Body of pancreas (tissue), 4 donors: Measurements from ENCODE around the gene PIK3R4. TPM values are rescaled to one million over a fixed set of nuclear protein-coding genes. Genes with fewer than 3 reads are reported as not detected.

ENCODE experiments used
- ATAC-seq: fragments of 150-250 bp; one replicate; pipeline ENCODE4 v1.9.1; 2016
- DNase-seq, 4 donors: peaks; one replicate each; pipeline ENCODE4 v3.0.0-alpha.2; 2019
- H3K27ac ChIP-seq, 4 donors: fragments of 200-600 bp; sonication (generic); 1 replicate in 3 of 4; 2 replicates in 1 of 4; pipeline versions ENCODE4 v1.5.1 to v1.6.1; 2016 to 2019; ENCODE audit warnings: mild to moderate bottlenecking in 1 of 4, mixed read lengths in 1 of 4, moderate library complexity in 1 of 4
- H3K27me3 ChIP-seq, 2 donors: fragments of 200-600 bp; sonication (generic); one replicate each; pipeline ENCODE4 v1.6.0; 2016; ENCODE audit warnings: mild to moderate bottlenecking in 1 of 2
- H3K36me3 ChIP-seq, 2 donors: fragments of 200-600 bp; sonication (generic); replicated peaks in 1 of 2; 2 replicates each; pipeline ENCODE4 v1.5.1; 2016; ENCODE audit warnings: low read depth in 2 of 2; ENCODE audit not compliant: insufficient read depth in 1 of 2
- H3K4me1 ChIP-seq: fragments of 200-600 bp; sonication (generic); one replicate; pipeline ENCODE4 v1.6.0; 2016
- H3K4me3 ChIP-seq, 2 donors: fragments of 200-600 bp; sonication (generic); 1 replicate in 1 of 2; 2 replicates in 1 of 2; pipeline ENCODE4 v1.5.1; 2016 to 2019
- H3K9me3 ChIP-seq, 3 donors: fragments of 200-600 bp; sonication (generic); 1 replicate in 2 of 3; 2 replicates in 1 of 3; pipeline ENCODE4 v1.5.1; 2016
- CTCF ChIP-seq, 7 experiments: fragments of 450-650 bp in 4 of 7; fragments of 200-600 bp in 3 of 7; sonication (generic) in 3 of 7; IDR thresholded peaks; one replicate each; pipeline ENCODE4 v1.5.1; 2016 to 2019; ENCODE audit warnings: antibody characterized with exemption in 7 of 7
- POLR2A ChIP-seq, 3 donors: fragments of 450-650 bp; IDR thresholded peaks; one replicate each; pipeline ENCODE4 v1.6.1; 2016; ENCODE audit warnings: antibody characterized with exemption in 3 of 3, mild to moderate bottlenecking in 2 of 3
- WGBS, 2 donors: methylation state at CpG; one replicate each; pipeline ENCODE4 v1.1.5; 2017; 5-methylcytosine and 5-hydroxymethylcytosine counted together
- intact Hi-C: fragments of 100-400 bp; cut with DNase I; formaldehyde crosslinking; loops from one replicate; pipeline ENCODE4 v1.15.1; 2023
- total RNA-seq, 2 donors: library from RNA; depleted of rRNA; stranded (reverse); fragments of >200 nt; gene quantifications; one replicate each; pipeline ENCODE4 v1.1.0, GENCODE V29; 2016

The PIK3R4 gene
- total RNA-seq, 2 donors from 2014 or later, result 20.8 to 28.0 TPM

GRCh38 chr3:130640027-130640426 lies 106.6 kb downstream of the PIK3R4 start:
- Histone ChIP-seq H3K9me3 (no peaks in the 10 kb centered on the region), H3K4me1 (no peaks in the 10 kb centered on the region), H3K4me3 (no peak overlapping the region), H3K36me3 (no peaks in the 10 kb centered on the region), H3K27ac (no peak overlapping the region), H3K27me3 (no peaks in the 10 kb centered on the region)
- DNase-seq (no peak), ATAC-seq (no peak)
- TF ChIP-seq CTCF (IDR thresholded peaks at IDR 0.05) (no peak), POLR2A (IDR thresholded peaks at IDR 0.05) (no peak)
- intact Hi-C loops, result no loop called here
- WGBS, 2 donors, result 71 to 83% methylated on average over 2 of the region's 2 CpGs

- no peak overlapping the region for H3K4me3 ChIP-seq
- intact Hi-C loops, result no loop called here
- WGBS, 2 donors, result 67 to 78% methylated on average over 1 of the region's 1 CpG
- no peaks in the 10 kb centered on the region for H3K36me3 ChIP-seq
- H3K27me3 ChIP-seq, result no peaks in the 10 kb centered on the region
- TF ChIP-seq CTCF (IDR thresholded peaks at IDR 0.05) (no peak), POLR2A (IDR thresholded peaks at IDR 0.05) (no peak)
- no peak overlapping the region for H3K27ac ChIP-seq
- DNase-seq (no peak), ATAC-seq (no peak)
- H3K4me1 ChIP-seq, result no peaks in the 10 kb centered on the region
- no peaks in the 10 kb centered on the region for H3K9me3 ChIP-seq
Measured at GRCh38 chr3:130636480-130637234, 110.0 kb downstream of the PIK3R4 start.

GRCh38 chr3:130635978-130636377 lies 110.7 kb downstream of the PIK3R4 start:
- intact Hi-C loops, result no loop called here
- Histone ChIP-seq H3K9me3 (no peaks in the 10 kb centered on the region), H3K27ac (no peak overlapping the region), H3K4me3 (no peak overlapping the region), H3K27me3 (no peaks in the 10 kb centered on the region), H3K4me1 (no peaks in the 10 kb centered on the region), H3K36me3 (no peaks in the 10 kb centered on the region)
- no peak for DNase-seq
- no peak for TF ChIP-seq POLR2A (IDR thresholded peaks at IDR 0.05)
- no peak for TF ChIP-seq CTCF (IDR thresholded peaks at IDR 0.05)
- no peak for ATAC-seq

GRCh38 chr3:130635285-130635684 lies 111.3 kb downstream of the PIK3R4 start:
- no peaks in the 10 kb centered on the region for H3K9me3 ChIP-seq
- TF ChIP-seq CTCF (IDR thresholded peaks at IDR 0.05) (no peak), POLR2A (IDR thresholded peaks at IDR 0.05) (no peak)
- H3K27ac ChIP-seq, result no peak overlapping the region
- H3K36me3 ChIP-seq, result no peaks in the 10 kb centered on the region
- no peak overlapping the region for H3K4me3 ChIP-seq
- WGBS, 2 donors, result 64 to 69% methylated on average over 2 of the region's 2 CpGs
- no peak for ATAC-seq
- no peak for DNase-seq
- intact Hi-C loops, result no loop called here
- no peaks in the 10 kb centered on the region for H3K4me1 ChIP-seq
- H3K27me3 ChIP-seq, result no peaks in the 10 kb centered on the region

Other genes starting within 250 kb of the PIK3R4 start
- not detected for gene COL6A6, start 229.7 kb downstream of the PIK3R4 start, total RNA-seq
- gene ATP2C1, start 147.3 kb upstream of the PIK3R4 start, total RNA-seq, result 10 to 100 TPM; 36.3 to 47.5 TPM